AG04450 (cell line): ENCODE results near the gene IBSP. TPM values are rescaled to one million over a fixed set of nuclear protein-coding genes. Genes with fewer than 3 reads are reported as not detected.
A peak's percentile ranks its signal among the peaks of the same experiment; 100 is the strongest.

Experiments used
- CTCF ChIA-PET: fragments of 300-600, 350-600 bp; formaldehyde crosslinking; extraction: SDS; loops from one replicate; lab custom pipeline; 2022; ENCODE audit warnings: antibody characterized with exemption, inconsistent platforms; lab: Charles Lee
- POLR2A ChIA-PET: fragments of 350-600 bp; formaldehyde crosslinking; extraction: SDS; loops from one replicate; lab custom pipeline; 2021; ENCODE audit warnings: antibody characterized with exemption, inconsistent platforms; lab: Yijun Ruan, JAX
- DNase-seq: peaks from one replicate; pipeline ENCODE4 v3.0.0-alpha.2; 2011; ENCODE audit warnings: low read depth, low spot score
- H3K27ac ChIP-seq: one replicate; pipeline ENCODE4 v1.5.1; 2012; ENCODE audit warnings: low read depth, low read length, control low read depth
- H3K27me3 ChIP-seq: one replicate; pipeline ENCODE4 v1.6.0; 2012; ENCODE audit warnings: low read length; ENCODE audit not compliant: control insufficient read depth, insufficient read depth
- H3K4me3 ChIP-seq: 2 replicates; pipeline ENCODE4 v1.5.1; 2011; ENCODE audit warnings: mild to moderate bottlenecking, low read depth, low read length, control low read depth
- H3K9me3 ChIP-seq: 2 replicates; pipeline ENCODE4 v1.5.1; 2012; ENCODE audit warnings: low read length; ENCODE audit not compliant: control insufficient read depth, insufficient read depth
- polyA plus RNA-seq: library from polyadenylated mRNA; depleted of rRNA; stranded (reverse); fragments of >200 nt; gene quantifications from 2 replicates; pipeline ENCODE4 v1.2.3, GENCODE V29; 2011
- TF ChIP-seq, protein P1 (sequence below): IDR thresholded peaks from 2 replicates; pipeline ENCODE4 v1.5.1; 2011; ENCODE audit warnings: low read depth, low read length, control low read depth, inconsistent platforms

IBSP gene
- polyA plus RNA-seq, 1 experiment = not detected

DNA sequence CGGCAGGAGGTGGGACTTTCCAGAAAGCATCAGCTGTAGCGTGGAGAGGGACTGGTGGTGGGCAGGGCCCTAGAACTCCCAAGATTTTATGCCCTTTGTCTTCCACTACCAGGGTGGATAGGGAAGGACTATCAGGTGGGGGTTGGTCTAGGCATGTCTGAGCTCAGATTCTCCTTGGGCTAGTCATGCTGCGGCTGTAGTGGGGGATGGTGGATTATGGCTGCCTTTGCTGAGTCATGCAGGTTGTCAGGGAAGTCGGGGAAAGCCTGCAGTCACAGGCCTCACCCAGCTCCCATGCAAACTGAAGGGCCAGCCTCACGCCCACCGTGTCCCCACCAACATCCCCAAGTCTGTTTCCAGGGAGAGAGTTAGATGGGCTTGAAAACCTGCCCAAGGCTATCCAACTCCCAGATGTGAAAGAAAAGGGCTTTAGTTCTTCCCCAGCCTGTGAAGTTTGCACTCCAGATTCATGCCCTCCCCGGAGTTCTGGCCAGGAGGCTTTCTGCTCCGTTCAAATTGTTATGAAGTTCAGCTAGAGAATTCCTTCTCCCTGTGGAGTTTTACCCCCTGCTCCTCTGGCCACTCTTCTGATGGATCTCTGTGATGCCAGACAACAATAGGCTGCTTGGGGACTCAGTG, 20.0 kb downstream of the IBSP start:
- Histone ChIP-seq H3K4me3 (no peak overlapping the region), H3K27me3 (no peaks in the 10 kb centered on the region), H3K27ac (peak overlapping the region; percentile 70), H3K9me3 (no peaks in the 10 kb centered on the region)
- CTCF ChIA-PET = interaction anchor here (0.6 to 3.1 kb wide), 4 partner anchors 8 to 140 kb away, joined by 3 to 21 read pairs (median 8); no protein-coding TSS in a partner anchor
- peak; percentile 52 for DNase-seq
- TF ChIP-seq, protein P1, sequence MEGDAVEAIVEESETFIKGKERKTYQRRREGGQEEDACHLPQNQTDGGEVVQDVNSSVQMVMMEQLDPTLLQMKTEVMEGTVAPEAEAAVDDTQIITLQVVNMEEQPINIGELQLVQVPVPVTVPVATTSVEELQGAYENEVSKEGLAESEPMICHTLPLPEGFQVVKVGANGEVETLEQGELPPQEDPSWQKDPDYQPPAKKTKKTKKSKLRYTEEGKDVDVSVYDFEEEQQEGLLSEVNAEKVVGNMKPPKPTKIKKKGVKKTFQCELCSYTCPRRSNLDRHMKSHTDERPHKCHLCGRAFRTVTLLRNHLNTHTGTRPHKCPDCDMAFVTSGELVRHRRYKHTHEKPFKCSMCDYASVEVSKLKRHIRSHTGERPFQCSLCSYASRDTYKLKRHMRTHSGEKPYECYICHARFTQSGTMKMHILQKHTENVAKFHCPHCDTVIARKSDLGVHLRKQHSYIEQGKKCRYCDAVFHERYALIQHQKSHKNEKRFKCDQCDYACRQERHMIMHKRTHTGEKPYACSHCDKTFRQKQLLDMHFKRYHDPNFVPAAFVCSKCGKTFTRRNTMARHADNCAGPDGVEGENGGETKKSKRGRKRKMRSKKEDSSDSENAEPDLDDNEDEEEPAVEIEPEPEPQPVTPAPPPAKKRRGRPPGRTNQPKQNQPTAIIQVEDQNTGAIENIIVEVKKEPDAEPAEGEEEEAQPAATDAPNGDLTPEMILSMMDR = no peak
- POLR2A ChIA-PET = no interaction called here

DNA sequence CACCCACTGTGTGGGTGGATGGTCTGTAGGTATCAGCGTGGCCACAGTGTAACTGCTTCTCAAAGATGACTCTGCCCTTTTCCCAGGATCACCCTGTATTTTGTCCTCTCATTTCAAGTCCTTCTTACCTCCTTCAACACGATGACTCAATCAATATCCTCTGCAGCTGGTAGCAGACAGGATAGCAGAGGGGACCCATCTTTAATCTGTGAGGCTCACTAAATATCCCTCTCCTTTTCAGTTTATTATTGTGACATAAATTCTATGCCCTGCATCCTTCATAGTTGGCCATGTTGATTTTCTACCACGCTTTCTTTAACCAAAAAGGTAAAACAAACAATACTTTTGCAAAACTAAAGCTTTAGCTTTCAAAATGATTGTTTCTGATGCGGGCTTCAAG, 23.8 kb downstream of the IBSP start:
- ChIA-PET CTCF (interaction anchor here (1.0 to 2.9 kb wide), 3 partner anchors 15 to 143 kb away, joined by 3 to 11 read pairs (median 3); no protein-coding TSS in a partner anchor), POLR2A (interaction anchor here (0.6 kb wide), 1 partner anchor 186 kb away, joined by 4 read pairs; no protein-coding TSS in a partner anchor)
- no peaks in the 10 kb centered on the region for H3K9me3 ChIP-seq
- H3K27me3 ChIP-seq = no peaks in the 10 kb centered on the region
- TF ChIP-seq, protein P1 = no peak
- DNase-seq = no peak
- no peak overlapping the region for H3K4me3 ChIP-seq
- no peak overlapping the region for H3K27ac ChIP-seq

DNA sequence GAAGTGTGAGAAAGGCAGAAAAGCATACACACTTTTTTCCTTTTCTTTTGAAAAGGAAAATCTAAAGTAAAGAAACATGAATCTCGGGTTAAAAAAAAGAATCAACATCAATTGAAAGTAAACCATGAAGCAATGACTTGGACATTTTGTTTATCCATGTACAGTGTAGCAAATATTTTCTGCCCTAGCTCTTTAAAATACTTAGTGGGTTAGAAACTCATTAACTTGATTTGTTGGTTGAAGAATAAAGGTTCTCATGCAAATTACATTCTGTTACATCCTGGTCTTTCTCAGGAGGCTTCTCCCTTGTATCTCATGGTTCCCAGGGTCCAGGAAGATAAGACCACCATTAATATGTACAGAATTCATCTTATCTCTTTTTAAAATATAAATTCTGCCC, 24.4 kb downstream of the IBSP start:
- H3K27me3 ChIP-seq = no peaks in the 10 kb centered on the region
- H3K27ac ChIP-seq = no peak overlapping the region
- DNase-seq = no peak
- no peaks in the 10 kb centered on the region for H3K9me3 ChIP-seq
- no peak overlapping the region for H3K4me3 ChIP-seq
- ChIA-PET POLR2A (interaction anchor here (0.6 kb wide), 1 partner anchor 185 kb away, joined by 4 read pairs; no protein-coding TSS in a partner anchor), CTCF (interaction anchor here (1.0 to 2.9 kb wide), 2 partner anchors 15 to 26 kb away, joined by 3 to 11 read pairs; no protein-coding TSS in a partner anchor)
- TF ChIP-seq, protein P1 = no peak

DNA sequence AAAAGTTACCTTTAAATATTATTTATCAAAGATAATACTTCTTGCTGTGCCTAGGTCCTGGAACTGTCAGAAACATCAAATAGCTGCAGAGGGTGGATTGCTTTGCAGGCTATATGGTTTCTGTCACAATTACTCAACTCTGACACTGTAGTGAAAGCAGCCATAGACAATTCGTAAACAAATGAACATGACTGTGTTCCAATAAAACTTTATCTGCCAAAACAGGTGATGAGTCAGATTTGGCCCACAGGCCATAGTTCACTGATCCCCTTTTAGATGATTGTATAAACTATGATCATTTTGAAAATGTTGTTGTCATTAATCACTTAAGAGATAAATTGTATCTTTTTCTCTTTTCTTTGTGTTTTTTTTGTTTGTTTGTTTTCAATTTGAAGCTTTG, 25.0 kb downstream of the IBSP start:
- Histone ChIP-seq H3K27me3 (peaks cover 2% of the 10 kb centered on the region), H3K27ac (no peak overlapping the region), H3K9me3 (no peaks in the 10 kb centered on the region), H3K4me3 (no peak overlapping the region)
- ChIA-PET POLR2A (no interaction called here), CTCF (interaction anchor here (0.9 to 2.9 kb wide), 4 partner anchors 14 to 145 kb away, joined by 3 to 11 read pairs (median 4); no protein-coding TSS in a partner anchor)
- no peak for DNase-seq
- TF ChIP-seq, protein P1 = no peak

DNA sequence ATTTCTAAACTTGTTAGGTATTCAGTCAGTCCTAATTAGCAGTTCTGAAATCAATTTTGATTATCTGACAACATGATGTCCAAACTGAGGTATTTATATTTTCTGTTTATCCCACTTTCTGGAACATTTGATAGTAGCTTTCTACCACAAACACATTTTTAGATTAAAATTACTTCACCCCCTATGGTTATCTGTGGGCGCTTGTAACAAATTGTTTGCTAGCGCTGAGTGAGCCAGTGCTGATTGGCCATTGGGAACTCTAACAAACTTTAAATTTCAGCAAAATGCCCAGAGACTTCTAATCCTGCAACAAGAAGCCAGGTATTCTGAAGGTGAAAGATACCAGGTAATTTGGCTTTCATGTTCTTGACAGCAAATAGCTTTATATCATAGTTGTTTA, 33.3 kb downstream of the IBSP start, which contains the start of gene MEPE:
Gene MEPE, plus strand, starts transcription at position 301 of the 400 bp plus-strand sequence. CDS start 1,746 bp downstream, outside the sequence.
- H3K4me3 ChIP-seq = no peak within 1 kb of the TSS
- TF ChIP-seq, protein P1 = no peak
- POLR2A ChIA-PET = no interaction called here
- no peak within 1 kb of the TSS for H3K27ac ChIP-seq
- DNase-seq = no peak
- H3K27me3 ChIP-seq = peaks cover 2% of the 10 kb centered on the region
- H3K9me3 ChIP-seq = no peaks in the 10 kb centered on the region
- CTCF ChIA-PET = interaction anchor here (1.2 to 1.8 kb wide), 3 partner anchors 16 to 21 kb away, joined by 5 to 6 read pairs (median 5); no protein-coding TSS in a partner anchor
